ENCODE results near the gene AHI1.
A peak's percentile ranks its signal among the peaks of the same experiment; 100 is the strongest.

Gene AHI1

GRCh38 chr6:135323979-135324378 is 173.6 kb downstream of the AHI1 start:
- no peak overlapping the region for H3K4me3 ChIP-seq (ENCODE audit: low read depth in 1 of 2, low read length in 2 of 2)
- no peaks in the 10 kb centered on the region for H3K27me3 ChIP-seq (ENCODE audit: insufficient read depth, low read length, poor library complexity)
- H3K4me1 ChIP-seq (ENCODE audit: insufficient read depth, low read length), result peaks cover 96% of the 10 kb centered on the region
- no peaks in the 10 kb centered on the region for H3K36me3 ChIP-seq (ENCODE audit: insufficient read depth, low read length)
- ATAC-seq (ENCODE audit: insufficient read depth, low read depth) (no peak), DNase-seq (peak; percentile 51)
- H3K4me2 ChIP-seq (ENCODE audit: insufficient read depth, low read length), result peak overlapping the region; percentile 62
- H3K9me3 ChIP-seq (ENCODE audit: insufficient read depth, low read length, severe bottlenecking), result peaks cover 1% of the 10 kb centered on the region
- no peak overlapping the region for H2AFZ ChIP-seq (ENCODE audit: low read depth, low read length)
- H3K9ac ChIP-seq (ENCODE audit: low read depth, low read length), result peak overlapping the region; percentile 55
- no peaks in the 10 kb centered on the region for H4K20me1 ChIP-seq (ENCODE audit: insufficient read depth, low read length)
- H3K79me2 ChIP-seq (ENCODE audit: insufficient read depth, low read length), result peaks cover 8% of the 10 kb centered on the region
- TF ChIP-seq CTCF (IDR thresholded peaks at IDR 0.05; ENCODE audit: borderline replicate concordance, extremely low read depth, low read length, poor library complexity, severe bottlenecking), result no peak
- TF ChIP-seq EZH2 (IDR thresholded peaks at IDR 0.05; ENCODE audit: borderline replicate concordance, low read depth, low read length, severe bottlenecking), result no peak
- peak overlapping the region; percentile 87 for H3K27ac ChIP-seq (ENCODE audit: low read length)

- Histone ChIP-seq H3K79me2 (ENCODE audit: insufficient read depth, low read length) (peaks cover 8% of the 10 kb centered on the region), H3K27ac (ENCODE audit: low read length) (peak overlapping the region; percentile 87), H3K9me3 (ENCODE audit: insufficient read depth, low read length, severe bottlenecking) (no peaks in the 10 kb centered on the region), H3K36me3 (ENCODE audit: insufficient read depth, low read length) (no peaks in the 10 kb centered on the region), H3K9ac (ENCODE audit: low read depth, low read length) (peak overlapping the region; percentile 55), H3K4me1 (ENCODE audit: insufficient read depth, low read length) (peaks cover 91% of the 10 kb centered on the region), H4K20me1 (ENCODE audit: insufficient read depth, low read length) (no peaks in the 10 kb centered on the region), H2AFZ (ENCODE audit: low read depth, low read length) (0 out of 2 replicates have a peak overlapping the region, but pooled peaks have one; percentile 7), H3K4me2 (ENCODE audit: insufficient read depth, low read length) (peak overlapping the region; percentile 62), H3K4me3 (ENCODE audit: low read depth in 1 of 2, low read length in 2 of 2) (peak overlapping the region; percentile 2 to 50; a peak in 3 of 4 replicates), H3K27me3 (ENCODE audit: insufficient read depth, low read length, poor library complexity) (no peaks in the 10 kb centered on the region)
- DNase-seq (peak; percentile 79), ATAC-seq (ENCODE audit: insufficient read depth, low read depth) (peak; percentile 89)
- no peak for TF ChIP-seq CTCF (IDR thresholded peaks at IDR 0.05; ENCODE audit: borderline replicate concordance, extremely low read depth, low read length, poor library complexity, severe bottlenecking)
- no peak for TF ChIP-seq EZH2 (IDR thresholded peaks at IDR 0.05; ENCODE audit: borderline replicate concordance, low read depth, low read length, severe bottlenecking)
These were observed 174.3 kb downstream of the AHI1 start for GRCh38 chr6:135323202-135323668.

GRCh38 chr6:135322427-135323201 is 174.9 kb downstream of the AHI1 start:
- Histone ChIP-seq H3K4me1 (ENCODE audit: insufficient read depth, low read length) (peaks cover 84% of the 10 kb centered on the region), H3K9me3 (ENCODE audit: insufficient read depth, low read length, severe bottlenecking) (no peaks in the 10 kb centered on the region), H3K27me3 (ENCODE audit: insufficient read depth, low read length, poor library complexity) (no peaks in the 10 kb centered on the region), H2AFZ (ENCODE audit: low read depth, low read length) (peak overlapping the region; percentile 18; the same call in 1 of the 2 replicates), H3K79me2 (ENCODE audit: insufficient read depth, low read length) (peaks cover 8% of the 10 kb centered on the region), H3K9ac (ENCODE audit: low read depth, low read length) (peak overlapping the region; percentile 55), H3K4me2 (ENCODE audit: insufficient read depth, low read length) (peak overlapping the region; percentile 62), H3K27ac (ENCODE audit: low read length) (peak overlapping the region; percentile 87), H3K4me3 (ENCODE audit: low read depth in 1 of 2, low read length in 2 of 2) (peak overlapping the region; percentile 2 to 50; a peak in 3 of 4 replicates), H4K20me1 (ENCODE audit: insufficient read depth, low read length) (no peaks in the 10 kb centered on the region), H3K36me3 (ENCODE audit: insufficient read depth, low read length) (no peaks in the 10 kb centered on the region)
- peak; percentile 76 for ATAC-seq (ENCODE audit: insufficient read depth, low read depth)
- DNase-seq, result peak; percentile 77
- TF ChIP-seq CTCF (IDR thresholded peaks at IDR 0.05; ENCODE audit: borderline replicate concordance, extremely low read depth, low read length, poor library complexity, severe bottlenecking) (no peak), EZH2 (IDR thresholded peaks at IDR 0.05; ENCODE audit: borderline replicate concordance, low read depth, low read length, severe bottlenecking) (no peak)
